Upper lobe of left lung (tissue), 4 donors: ENCODE measurements around the gene MPV17.

Source experiments
- EP300 ChIP-seq, 4 donors: sonication (generic); formaldehyde crosslinking; IDR thresholded peaks; one replicate each; pipeline ENCODE4 v1.5.1; 2017; ENCODE audit warnings: antibody characterized with exemption in 4 of 4, control low read depth in 2 of 4
- POLR2AphosphoS5 ChIP-seq, 2 donors: sonication (generic); formaldehyde crosslinking; IDR thresholded peaks; one replicate each; pipeline ENCODE4 v1.5.1; 2017; ENCODE audit warnings: antibody characterized with exemption in 2 of 2
- TF ChIP-seq, protein P1 (sequence below), 6 experiments: fragments of 450-650 bp in 4 of 6; fragments of 200-600 bp in 2 of 6; sonication (generic) in 2 of 6; IDR thresholded peaks; one replicate each; pipeline ENCODE4 v1.5.1; 2016 to 2019; ENCODE audit warnings: antibody characterized with exemption in 6 of 6

GRCh38 chr2:27322301-27322765 is 564 bp downstream of the MPV17 start:
- TF ChIP-seq, protein P1, sequence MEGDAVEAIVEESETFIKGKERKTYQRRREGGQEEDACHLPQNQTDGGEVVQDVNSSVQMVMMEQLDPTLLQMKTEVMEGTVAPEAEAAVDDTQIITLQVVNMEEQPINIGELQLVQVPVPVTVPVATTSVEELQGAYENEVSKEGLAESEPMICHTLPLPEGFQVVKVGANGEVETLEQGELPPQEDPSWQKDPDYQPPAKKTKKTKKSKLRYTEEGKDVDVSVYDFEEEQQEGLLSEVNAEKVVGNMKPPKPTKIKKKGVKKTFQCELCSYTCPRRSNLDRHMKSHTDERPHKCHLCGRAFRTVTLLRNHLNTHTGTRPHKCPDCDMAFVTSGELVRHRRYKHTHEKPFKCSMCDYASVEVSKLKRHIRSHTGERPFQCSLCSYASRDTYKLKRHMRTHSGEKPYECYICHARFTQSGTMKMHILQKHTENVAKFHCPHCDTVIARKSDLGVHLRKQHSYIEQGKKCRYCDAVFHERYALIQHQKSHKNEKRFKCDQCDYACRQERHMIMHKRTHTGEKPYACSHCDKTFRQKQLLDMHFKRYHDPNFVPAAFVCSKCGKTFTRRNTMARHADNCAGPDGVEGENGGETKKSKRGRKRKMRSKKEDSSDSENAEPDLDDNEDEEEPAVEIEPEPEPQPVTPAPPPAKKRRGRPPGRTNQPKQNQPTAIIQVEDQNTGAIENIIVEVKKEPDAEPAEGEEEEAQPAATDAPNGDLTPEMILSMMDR (IDR thresholded peaks at IDR 0.05): no peak
- no peak for TF ChIP-seq EP300 (IDR thresholded peaks at IDR 0.05)
- TF ChIP-seq POLR2AphosphoS5 (IDR thresholded peaks at IDR 0.05): no peak
